HG03521 (cell line): Measurements from ENCODE around the gene RPL18.
"Not testable (repeated sequence)": the region's sequence is repeated elsewhere in the genome, so short reads cannot be mapped to it uniquely, and the experiment has no call there.

Experiments
- ATAC-seq: cut with Tn5 transposase; IDR thresholded peaks from one replicate; pipeline ENCODE4 v1.9.1; 2021; ENCODE audit warnings: mild to moderate bottlenecking, moderate library complexity; ENCODE audit not compliant: unreplicated experiment

Gene RPL18

GRCh38 chr19:48644839-48645619 is 26.1 kb upstream of the RPL18 start:
- ATAC-seq, result no peak

DNA sequence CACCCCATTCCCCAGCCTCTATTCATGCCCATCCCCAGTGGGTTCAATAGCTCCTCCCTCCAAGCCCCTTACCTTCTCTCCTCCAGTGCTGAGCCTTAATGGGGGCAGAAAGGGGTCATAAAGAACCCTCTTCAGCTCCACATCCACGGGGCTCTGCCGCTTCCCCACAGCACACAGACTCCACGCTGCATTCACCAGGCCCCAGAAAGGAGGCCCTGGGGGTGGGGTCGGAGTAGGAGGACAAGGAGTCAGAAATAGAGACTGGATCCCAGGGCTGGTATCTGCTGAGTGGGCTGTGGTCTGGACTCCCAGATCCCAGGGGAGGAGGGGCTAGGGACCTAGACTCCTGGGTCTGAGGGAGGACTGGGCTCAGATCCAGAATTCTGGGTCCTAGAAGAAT is 25.4 kb upstream of the RPL18 start:
- ATAC-seq, result no peak

DNA sequence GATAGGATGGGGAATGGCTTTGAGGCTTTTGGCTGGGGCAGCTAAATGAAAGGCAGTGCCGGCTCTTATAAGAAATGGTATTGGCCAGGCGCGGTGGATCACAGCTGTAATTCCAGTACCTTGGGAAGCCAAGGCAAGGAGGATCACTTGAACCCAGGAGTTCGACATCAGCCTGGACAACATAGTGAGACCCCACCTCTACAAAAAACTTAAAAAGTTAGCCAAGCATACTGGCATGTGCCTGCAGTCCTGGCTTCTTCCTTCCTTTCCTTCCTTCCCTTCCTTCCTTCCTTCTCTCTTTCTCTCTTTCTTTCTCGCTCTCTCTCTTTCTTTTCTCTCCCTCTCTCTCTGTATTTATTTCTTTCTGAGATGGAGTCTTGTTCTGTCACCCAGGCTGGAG is 23.9 kb upstream of the RPL18 start:
- no peak for ATAC-seq

DNA sequence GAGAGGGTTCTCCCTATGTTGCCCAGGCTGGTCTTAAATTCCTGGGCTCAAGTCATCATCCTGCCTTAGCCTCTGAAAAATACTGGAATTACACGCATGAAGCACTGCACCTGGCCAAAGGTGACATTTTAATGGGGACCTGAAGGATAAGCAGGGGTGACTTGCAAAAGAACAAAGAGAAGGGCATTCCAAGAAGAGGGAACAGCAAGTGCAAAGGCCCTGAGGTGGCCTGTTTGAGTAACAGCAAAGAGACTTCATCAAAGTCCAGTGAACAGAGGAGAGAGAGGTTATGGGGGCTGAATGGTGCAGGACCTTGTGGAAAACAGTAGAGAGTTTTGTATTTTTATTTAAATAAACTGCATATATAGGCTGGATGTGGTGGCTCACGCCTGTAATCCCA is 22.9 kb upstream of the RPL18 start:
- no peak for ATAC-seq

DNA sequence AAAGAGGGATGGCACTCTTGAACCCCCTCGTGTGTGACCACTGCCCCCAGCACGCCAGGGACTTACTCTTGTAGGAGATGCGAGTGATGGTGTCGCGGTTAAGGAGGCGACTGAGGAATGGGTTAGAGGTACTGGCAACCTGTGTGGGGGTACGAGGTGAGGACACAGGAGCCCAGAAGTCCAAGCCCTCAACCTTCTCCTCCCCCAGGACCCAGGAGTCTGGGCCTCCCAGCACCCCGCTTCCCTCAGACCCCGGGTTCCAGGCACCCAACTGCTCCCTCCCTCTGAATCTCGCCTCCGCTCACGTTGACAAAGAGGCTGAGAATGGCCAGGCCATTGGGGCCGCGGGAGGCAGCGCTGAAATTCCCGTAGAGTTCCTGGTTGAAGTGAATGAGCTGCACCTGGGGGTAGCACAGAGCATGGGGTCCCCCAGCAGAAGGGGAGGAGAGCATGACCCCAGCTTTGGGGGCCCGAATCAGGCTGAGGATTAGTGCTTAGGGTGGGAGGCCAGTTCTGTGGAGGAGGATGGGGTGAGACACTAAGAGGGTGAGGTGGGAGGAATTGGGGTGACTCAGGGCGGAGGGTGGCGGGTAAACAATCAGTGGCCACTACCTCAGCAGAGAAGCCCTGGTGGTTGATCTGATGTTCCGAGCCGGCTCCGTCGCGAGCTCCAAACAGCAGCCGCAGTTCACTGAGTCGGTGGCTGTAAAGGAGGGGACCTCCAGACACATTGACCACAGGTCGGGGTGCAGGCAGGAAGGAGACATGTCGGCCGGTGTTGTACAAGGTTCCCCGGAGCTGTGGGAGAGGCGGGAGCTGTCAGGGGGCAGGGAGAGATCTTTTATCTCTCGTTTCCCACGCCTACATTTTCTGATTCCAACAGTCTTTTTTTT is 20.8 kb upstream of the RPL18 start:
- ATAC-seq, result no peak

DNA sequence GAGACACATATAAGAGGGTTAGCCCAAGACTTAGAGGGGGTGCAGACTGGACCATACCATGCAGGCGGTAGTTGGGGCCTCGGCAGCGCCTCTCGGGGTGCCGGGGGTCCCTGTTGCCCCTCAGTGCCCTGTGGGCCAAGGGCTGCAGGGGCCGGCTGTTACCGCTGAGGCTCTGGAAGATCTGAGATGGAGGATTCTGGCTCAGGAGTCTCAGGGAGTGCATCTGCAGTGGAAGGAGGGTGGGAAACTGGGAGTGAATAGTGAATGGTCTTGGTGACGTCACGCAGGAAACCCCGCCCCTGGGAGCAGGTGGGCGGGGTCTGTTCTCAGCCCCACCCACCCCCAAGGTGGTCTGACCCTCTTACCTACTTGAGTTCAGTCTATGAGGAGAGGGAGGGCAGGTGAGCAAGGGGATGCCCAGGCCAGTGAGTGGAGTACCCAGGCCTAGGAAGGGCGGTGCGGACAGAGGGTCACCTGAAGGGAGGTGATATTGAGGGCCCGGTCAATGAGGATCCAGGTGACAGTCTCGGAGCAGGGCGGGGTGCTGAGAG is 19.9 kb upstream of the RPL18 start:
- no peak for ATAC-seq

GRCh38 chr19:48637948-48638830 is 19.2 kb upstream of the RPL18 start:
- peak; percentile 8 for ATAC-seq

GRCh38 chr19:48637449-48637947 is 18.5 kb upstream of the RPL18 start:
- ATAC-seq, result peak; percentile 73

DNA sequence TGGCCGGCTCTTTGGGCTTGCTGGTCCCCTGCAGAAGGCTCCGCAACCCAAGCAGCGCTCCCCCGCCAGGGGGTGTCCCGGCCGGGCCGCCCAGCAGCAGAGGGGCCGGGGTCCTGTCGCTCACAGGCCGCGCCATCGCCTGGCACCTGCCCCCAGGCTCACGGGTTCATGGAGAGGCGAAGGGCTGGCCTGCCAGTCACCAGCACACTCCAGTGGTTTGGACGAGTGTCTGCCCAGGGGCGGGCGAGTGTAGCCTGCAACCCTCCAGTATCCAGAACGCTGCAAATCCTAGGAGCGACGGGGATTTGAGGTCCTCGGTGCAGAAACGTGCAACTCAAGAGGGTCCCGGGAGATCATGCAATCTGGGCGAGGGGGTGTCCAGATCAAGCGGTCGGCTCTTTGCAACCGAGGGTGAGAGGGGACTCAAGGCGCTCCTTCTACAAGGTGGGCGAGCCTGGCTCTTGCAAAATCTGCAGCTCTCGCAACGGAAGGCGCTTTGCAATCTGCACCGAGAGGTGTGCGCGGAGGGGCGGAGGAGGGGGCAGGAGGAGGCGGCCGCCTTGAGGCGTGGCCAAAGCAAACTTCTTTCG is 18.0 kb upstream of the RPL18 start, which contains the start of gene DBP:
TSS of gene DBP (minus strand) at position 521 of the 590 bp plus-strand sequence. CDS start at position 136, 385 bp downstream.
- no peak for ATAC-seq

DNA sequence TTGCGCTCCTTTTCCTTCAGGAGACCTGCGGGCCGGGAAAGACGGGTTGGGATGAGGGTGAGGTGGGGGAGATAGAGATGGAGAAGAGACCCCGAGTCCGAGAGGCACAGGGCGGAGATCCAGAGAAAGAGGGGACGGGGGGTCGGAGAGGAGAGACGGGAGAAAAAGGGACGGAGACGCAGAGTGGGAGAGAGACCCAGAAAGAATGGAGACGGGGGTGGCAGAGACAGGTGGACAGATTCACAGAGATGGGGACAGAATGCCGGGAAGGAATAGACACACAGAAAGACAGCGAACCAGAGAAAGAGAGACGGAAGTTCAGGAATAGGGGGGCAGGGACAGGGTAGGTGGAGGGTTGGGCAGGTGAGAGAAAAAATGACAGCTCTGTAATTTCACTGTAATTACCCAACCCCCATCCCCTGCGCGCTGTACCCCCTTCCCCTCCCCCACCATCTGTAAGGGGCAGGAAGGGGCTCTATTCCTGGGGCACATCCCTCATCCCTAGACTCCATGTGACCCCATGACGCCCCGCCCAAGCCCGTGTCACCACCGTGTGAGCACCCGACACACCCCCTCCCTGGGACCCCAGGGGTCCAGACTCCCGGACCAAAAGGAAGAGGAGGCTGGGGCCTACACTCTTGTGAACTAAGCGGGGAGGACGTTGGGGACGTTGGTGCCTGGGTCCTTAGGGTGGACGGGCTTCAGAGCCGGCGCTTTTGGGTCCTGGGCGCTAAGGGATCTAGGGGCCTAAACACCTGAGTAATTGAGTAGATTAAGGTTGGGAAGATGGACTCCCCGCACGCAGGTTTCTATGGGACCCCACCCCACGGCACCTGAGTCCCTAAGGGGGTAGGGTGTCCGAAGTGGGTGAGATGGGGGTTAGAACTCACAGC is 17.2 kb upstream of the RPL18 start:
- ATAC-seq, result no peak

DNA sequence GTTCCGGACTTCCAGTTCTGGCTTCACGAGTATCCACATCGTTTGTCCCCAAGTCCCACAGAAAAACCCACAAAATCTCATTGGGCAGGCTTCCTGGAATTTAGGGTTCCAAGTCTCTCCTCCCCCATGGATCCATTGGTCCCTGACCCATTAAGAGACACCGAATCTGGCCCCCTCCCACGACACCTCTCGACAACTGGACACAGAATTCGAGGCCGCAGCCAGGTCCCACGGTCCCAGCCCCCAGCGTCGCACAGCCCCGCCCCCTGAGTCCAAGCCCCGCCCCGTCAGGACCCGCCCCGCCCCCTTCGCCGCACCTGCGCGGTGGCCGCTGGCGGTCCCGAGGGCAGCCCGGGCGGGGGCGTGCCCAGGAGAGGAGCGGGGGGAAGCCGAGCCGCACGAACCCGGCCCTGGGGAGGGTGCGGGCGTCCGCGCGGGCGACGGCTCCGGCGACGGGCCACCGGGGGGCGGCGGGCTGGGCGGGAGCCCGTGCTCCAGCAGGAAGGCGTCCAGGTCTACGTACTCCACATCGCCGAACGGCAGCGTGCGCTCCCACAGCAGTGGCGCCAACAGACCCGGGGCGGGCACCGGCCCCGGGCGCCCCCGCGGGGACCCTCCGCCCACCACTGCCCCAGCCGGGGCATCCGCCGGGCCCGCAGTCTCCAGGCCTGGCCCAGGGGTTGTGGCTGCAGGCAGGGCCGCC is 16.4 kb upstream of the RPL18 start:
- no peak for ATAC-seq

DNA sequence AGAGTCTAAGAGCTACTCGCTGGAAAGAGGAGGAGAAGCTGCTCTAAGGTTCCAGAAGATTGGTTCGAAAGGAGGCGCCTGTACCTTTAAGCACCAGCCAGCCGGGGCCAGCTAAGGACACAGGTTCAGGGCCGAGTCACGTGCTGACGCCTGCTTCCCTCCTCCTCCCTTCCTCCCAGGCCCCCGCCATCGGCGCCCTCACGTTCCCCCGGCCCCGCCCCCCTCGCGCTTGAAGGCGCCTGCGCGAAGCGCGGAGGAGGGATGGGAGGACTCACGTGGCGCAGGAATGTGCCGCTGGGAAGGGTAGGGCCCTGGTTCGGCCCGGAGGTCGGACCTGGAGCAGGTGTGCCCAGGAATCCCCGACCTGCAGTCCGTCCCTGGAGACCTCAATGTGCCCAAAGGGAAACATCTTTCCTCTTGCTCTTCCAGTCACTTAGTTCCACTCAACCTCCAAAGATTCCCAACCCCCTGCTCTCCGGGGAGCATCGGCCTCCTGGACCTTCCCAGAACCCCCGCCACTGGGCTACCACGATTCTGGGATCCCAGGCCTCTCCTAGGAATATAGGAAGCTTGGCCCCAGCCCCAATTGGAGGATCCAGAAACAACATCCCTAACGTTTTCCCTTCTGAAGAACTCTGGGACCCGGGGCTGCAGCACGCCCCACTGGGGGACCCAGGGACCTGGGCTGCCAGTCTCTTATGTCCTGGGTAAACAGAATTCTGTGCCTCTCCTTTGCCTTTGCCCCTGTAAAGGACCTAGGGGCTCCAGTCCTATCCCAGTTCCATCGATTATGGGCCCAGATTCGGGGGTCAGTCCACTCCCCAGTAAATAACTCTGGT is 15.7 kb upstream of the RPL18 start:
- peak; percentile 19 for ATAC-seq

- no peak for ATAC-seq
Measured at GRCh38 chr19:48634036-48634342, 15.0 kb upstream of the RPL18 start.

DNA sequence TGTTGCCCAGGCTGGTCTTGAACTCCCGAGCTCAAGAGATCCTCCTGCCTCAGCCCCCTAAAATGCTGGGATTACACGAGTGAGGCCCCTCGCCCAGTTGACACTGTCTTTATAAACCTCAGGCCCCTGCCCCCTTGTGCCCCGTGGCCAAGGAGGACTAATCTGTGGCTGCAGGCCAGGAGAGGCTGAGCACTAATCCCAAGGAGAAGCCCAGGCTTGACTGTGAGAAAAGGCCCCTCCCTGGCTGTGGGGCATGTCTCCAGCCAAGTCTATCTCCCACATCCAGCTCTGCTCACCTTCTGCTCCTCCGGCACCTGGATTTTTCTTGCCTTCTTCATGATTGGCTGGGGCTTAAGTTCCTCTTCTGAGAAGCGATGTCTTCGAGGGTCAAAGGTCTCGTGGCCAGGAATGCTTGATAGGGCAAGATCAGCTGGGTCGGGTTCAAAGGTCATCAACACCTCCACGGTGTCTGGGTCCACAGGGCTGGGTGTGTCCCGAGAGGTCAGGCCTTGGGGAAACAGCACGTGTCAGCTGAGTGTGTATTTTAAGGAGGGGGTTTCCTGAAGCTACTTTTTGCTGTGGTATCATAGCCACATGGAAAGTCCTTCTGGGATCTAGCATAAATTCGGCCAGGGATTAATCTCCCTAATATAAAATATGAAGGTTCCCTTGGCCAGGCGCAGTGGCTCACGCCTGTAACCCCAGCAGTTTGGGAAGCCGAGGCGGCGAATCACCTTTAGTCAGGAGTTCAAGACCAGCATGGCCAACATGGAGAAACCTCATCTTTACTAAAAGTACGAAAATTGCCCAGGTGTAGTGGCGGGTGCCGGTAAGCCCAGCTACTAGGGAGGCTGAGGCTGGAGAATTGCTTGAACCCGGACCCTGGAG is 14.4 kb upstream of the RPL18 start:
- ATAC-seq, result no peak

GRCh38 chr19:48632692-48633147 is 13.7 kb upstream of the RPL18 start:
- ATAC-seq, result no peak

GRCh38 chr19:48632286-48632685 is 13.3 kb upstream of the RPL18 start:
- ATAC-seq, result not testable (repeated sequence)

- no peak for ATAC-seq
Measured at GRCh38 chr19:48631225-48631624, 12.2 kb upstream of the RPL18 start.
